Spleen (tissue), 11 donors: Measurements from ENCODE around the gene TENM4. TPM values are rescaled to one million over a fixed set of nuclear protein-coding genes. Genes with fewer than 3 reads are reported as not detected.

Experiments
- DNase-seq: peaks from one replicate; pipeline ENCODE4 v3.0.0-alpha.2; 2020
- H3K27ac ChIP-seq, 8 donors: fragments of 200-600 bp; sonication (generic) in 7 of 8; 1 replicate in 4 of 8; 2 replicates in 4 of 8; pipeline versions ENCODE4 v1.5.0 to v1.8.0; 2016 to 2021; ENCODE audit warnings: inconsistent platforms in 4 of 8, mild to moderate bottlenecking in 4 of 8, moderate library complexity in 1 of 8
- H3K27me3 ChIP-seq, 7 donors: fragments of 200-600 bp; sonication (generic) in 6 of 7; replicated peaks in 1 of 7; 1 replicate in 4 of 7; 2 replicates in 3 of 7; pipeline versions ENCODE4 v1.5.0 to v1.8.0; 2016 to 2021; ENCODE audit warnings: inconsistent platforms in 3 of 7, mild to moderate bottlenecking in 1 of 7
- H3K36me3 ChIP-seq, 6 donors: fragments of 200-600 bp; sonication (generic) in 5 of 6; 1 replicate in 4 of 6; 2 replicates in 2 of 6; pipeline versions ENCODE4 v1.5.0 to v1.8.0; 2016 to 2021; ENCODE audit warnings: inconsistent platforms in 2 of 6
- H3K4me1 ChIP-seq, 6 donors: fragments of 200-600 bp; sonication (generic) in 5 of 6; 1 replicate in 3 of 6; 2 replicates in 3 of 6; pipeline versions ENCODE4 v1.5.0 to v1.8.0; 2016 to 2021; ENCODE audit warnings: inconsistent platforms in 3 of 6
- H3K4me3 ChIP-seq, 8 donors: fragments of 200-600 bp; sonication (generic) in 7 of 8; 1 replicate in 4 of 8; 2 replicates in 4 of 8; pipeline versions ENCODE4 v1.5.0 to v1.8.0; 2016 to 2021; ENCODE audit warnings: inconsistent platforms in 4 of 8, mild to moderate bottlenecking in 4 of 8, moderate library complexity in 2 of 8
- H3K9me3 ChIP-seq, 8 donors: fragments of 200-600 bp; sonication (generic) in 7 of 8; 1 replicate in 4 of 8; 2 replicates in 4 of 8; pipeline versions ENCODE4 v1.5.0 to v1.8.0; 2016 to 2021; ENCODE audit warnings: inconsistent platforms in 4 of 8
- CTCF ChIP-seq, 11 experiments: fragments of 200-600 bp in 7 of 11; fragments of 450-650 bp in 4 of 11; sonication (generic) in 4 of 11; IDR thresholded peaks in 8 of 11; conservative IDR thresholded peaks in 3 of 11; 1 replicate in 7 of 11; 2 replicates in 4 of 11; pipeline versions ENCODE4 v1.4.0 to v1.8.0; 2016 to 2021; ENCODE audit warnings: antibody characterized with exemption in 11 of 11, inconsistent platforms in 4 of 11, mild to moderate bottlenecking in 1 of 11
- POLR2A ChIP-seq, 3 donors: fragments of 450-650 bp; IDR thresholded peaks; one replicate each; pipeline ENCODE4 v1.5.1; 2017; ENCODE audit warnings: antibody characterized with exemption in 3 of 3, mild to moderate bottlenecking in 1 of 3
- POLR2AphosphoS5 ChIP-seq, 3 donors: sonication (generic); formaldehyde crosslinking; IDR thresholded peaks; one replicate each; pipeline ENCODE4 v1.5.1; 2017; ENCODE audit warnings: antibody characterized with exemption in 3 of 3
- WGBS, 5 donors: extraction: QIAGEN DNeasy Blood & Tissue Kit in 3 of 5; methylation state at CpG; one replicate each; pipeline versions ENCODE4 v1.1.5 to v1.1.7; 2013 to 2018; 5-methylcytosine and 5-hydroxymethylcytosine counted together
- intact Hi-C: fragments of 100-400 bp; cut with DNase I; formaldehyde crosslinking; loops from one replicate; pipeline ENCODE4 v1.15.0; 2023; ENCODE audit warnings: low total_unique reads
- polyA plus RNA-seq, 3 donors: library from polyadenylated mRNA; stranded (reverse); fragments of 200-250 nt; gene quantifications; one replicate each; pipeline ENCODE4 v1.2.1, GENCODE V29; 2013
- total RNA-seq, 7 donors: library from RNA; depleted of rRNA in 3 of 7; stranded (reverse); fragments of >200 nt in 3 of 7; fragmentation: NEBNext Ultra II Directional in 4 of 7; extraction: Animal tissue kit (Norgen Biotek cat#: 25700) in 4 of 7; gene quantifications; one replicate each; pipeline versions ENCODE4 v1.1.0 to v1.2.1, GENCODE V29; 2016 to 2021
- donor health status: healthy with polysubstance abuse.
- donor health status: DM: no; HTN: no; CAD: no; lungs with moderate emphysema.
- donor health status: DM: no; HTN: no; CAD: no.
- donor health status: Bipolar disorder and iron deficiency.
- donor health status: healthy.
- donor health status: DM: no; HTN: no; CAD: no.
- donor health status: DM: yes; HTN: yes; CAD: no.

The TENM4 gene
- total and polyA plus RNA-seq, 10 donors: 0.09 to 4.5 (median 1.2) TPM

- peaks cover 0 to 6% (median 0%) of the 10 kb centered on the region in 8 donors for H3K9me3 ChIP-seq
- no peaks in the 10 kb centered on the region for H3K36me3 ChIP-seq
- H3K4me3 ChIP-seq: no peak overlapping the region
- no peaks in the 10 kb centered on the region for H3K4me1 ChIP-seq
- H3K27ac ChIP-seq: no peak overlapping the region
- no peaks in the 10 kb centered on the region for H3K27me3 ChIP-seq
- no peak for DNase-seq
- 87 to 92% (median 88%) methylated on average over 7 of the region's 7 CpGs for WGBS, 5 donors
- TF ChIP-seq CTCF (IDR thresholded peaks at IDR 0.05 in 8 of 11, conservative IDR thresholded peaks at IDR 0.05 in 3 of 11) (no peak), POLR2AphosphoS5 (IDR thresholded peaks at IDR 0.05) (no peak), POLR2A (IDR thresholded peaks at IDR 0.05) (no peak)
- intact Hi-C loops: no loop called here
These were observed 242.5 kb downstream of the TENM4 start for GRCh38 chr11:79198203-79198897.

- Histone ChIP-seq H3K9me3 (peaks cover 0 to 6% (median 0%) of the 10 kb centered on the region in 8 donors), H3K27ac (no peak overlapping the region), H3K4me3 (no peak overlapping the region), H3K27me3 (no peaks in the 10 kb centered on the region), H3K36me3 (no peaks in the 10 kb centered on the region), H3K4me1 (no peaks in the 10 kb centered on the region)
- intact Hi-C loops: no loop called here
- no peak for DNase-seq
- WGBS, 5 donors: 72 to 92% (median 86%) methylated on average over 4 of the region's 4 CpGs
- TF ChIP-seq POLR2AphosphoS5 (IDR thresholded peaks at IDR 0.05): no peak
- TF ChIP-seq POLR2A (IDR thresholded peaks at IDR 0.05): no peak
- TF ChIP-seq CTCF (IDR thresholded peaks at IDR 0.05 in 8 of 11, conservative IDR thresholded peaks at IDR 0.05 in 3 of 11): no peak
These were observed 243.9 kb downstream of the TENM4 start for GRCh38 chr11:79196950-79197349.

- no peak for DNase-seq
- H3K9me3 ChIP-seq: peaks cover 0 to 5% (median 0%) of the 10 kb centered on the region in 8 donors
- no peak overlapping the region for H3K27ac ChIP-seq
- H3K36me3 ChIP-seq: no peaks in the 10 kb centered on the region
- no peak overlapping the region for H3K4me3 ChIP-seq
- intact Hi-C loops: no loop called here
- no peaks in the 10 kb centered on the region for H3K4me1 ChIP-seq
- H3K27me3 ChIP-seq: no peaks in the 10 kb centered on the region
- TF ChIP-seq POLR2AphosphoS5 (IDR thresholded peaks at IDR 0.05) (no peak), POLR2A (IDR thresholded peaks at IDR 0.05) (no peak), CTCF (IDR thresholded peaks at IDR 0.05 in 8 of 11, conservative IDR thresholded peaks at IDR 0.05 in 3 of 11) (no peak)
- 86 to 97% (median 91%) methylated on average over 4 of the region's 4 CpGs for WGBS, 5 donors
These were observed 245.6 kb downstream of the TENM4 start for GRCh38 chr11:79195209-79195608.

GRCh38 chr11:79193663-79194310, 247.0 kb downstream of the TENM4 start:
- Histone ChIP-seq H3K27ac (no peak overlapping the region), H3K36me3 (no peaks in the 10 kb centered on the region), H3K9me3 (peaks cover 0 to 5% (median 0%) of the 10 kb centered on the region in 8 donors), H3K27me3 (no peaks in the 10 kb centered on the region), H3K4me3 (no peak overlapping the region), H3K4me1 (no peaks in the 10 kb centered on the region)
- no peak for DNase-seq
- TF ChIP-seq POLR2A (IDR thresholded peaks at IDR 0.05) (no peak), POLR2AphosphoS5 (IDR thresholded peaks at IDR 0.05) (no peak), CTCF (IDR thresholded peaks at IDR 0.05 in 8 of 11, conservative IDR thresholded peaks at IDR 0.05 in 3 of 11) (no peak)
- WGBS, 5 donors: 68 to 87% (median 76%) methylated on average over 7 of the region's 7 CpGs
- intact Hi-C loops: no loop called here
